Keratinocyte (primary cell): ENCODE results near the gene TRPM3.

ENCODE experiments used
- EZH2 ChIP-seq: IDR thresholded peaks from one replicate; pipeline ENCODE4 v1.6.1; 2012; ENCODE audit warnings: inconsistent platforms, mild to moderate bottlenecking, low read length, moderate library complexity
- TF ChIP-seq, protein P1 (sequence below), 3 experiments: IDR thresholded peaks in 1 of 3; conservative IDR thresholded peaks in 1 of 3; optimal IDR thresholded peaks in 1 of 3; 2 replicates in 2 of 3; 3 replicates in 1 of 3; pipeline versions ENCODE3 to v1.5.1; 2011; ENCODE audit warnings: low read length in 3 of 3, mild to moderate bottlenecking in 3 of 3, moderate library complexity in 2 of 3, control low read depth in 1 of 3, inconsistent platforms in 1 of 3; ENCODE audit not compliant: insufficient read depth in 2 of 3; ENCODE audit errors: extremely low read depth in 1 of 3

DNA sequence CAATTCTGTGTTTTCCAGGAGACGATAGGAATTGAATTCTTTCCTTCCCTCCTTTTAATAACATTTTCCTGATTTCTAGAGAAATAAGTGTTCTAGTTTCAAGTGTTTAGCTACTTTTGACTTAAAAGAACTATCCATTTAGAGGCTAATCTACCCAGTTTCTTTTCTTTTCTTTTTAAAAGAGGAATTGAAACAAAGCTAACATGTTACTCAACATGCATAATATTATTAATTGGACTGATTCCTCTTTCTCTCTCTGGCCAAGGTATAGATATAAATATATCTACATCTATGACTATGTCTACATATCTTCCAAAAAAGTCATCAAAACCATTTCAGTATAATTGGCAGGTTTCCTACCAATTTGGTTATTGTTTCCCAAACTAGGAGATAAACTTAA, 309.8 kb downstream of the TRPM3 start:
- TF ChIP-seq, protein P1, sequence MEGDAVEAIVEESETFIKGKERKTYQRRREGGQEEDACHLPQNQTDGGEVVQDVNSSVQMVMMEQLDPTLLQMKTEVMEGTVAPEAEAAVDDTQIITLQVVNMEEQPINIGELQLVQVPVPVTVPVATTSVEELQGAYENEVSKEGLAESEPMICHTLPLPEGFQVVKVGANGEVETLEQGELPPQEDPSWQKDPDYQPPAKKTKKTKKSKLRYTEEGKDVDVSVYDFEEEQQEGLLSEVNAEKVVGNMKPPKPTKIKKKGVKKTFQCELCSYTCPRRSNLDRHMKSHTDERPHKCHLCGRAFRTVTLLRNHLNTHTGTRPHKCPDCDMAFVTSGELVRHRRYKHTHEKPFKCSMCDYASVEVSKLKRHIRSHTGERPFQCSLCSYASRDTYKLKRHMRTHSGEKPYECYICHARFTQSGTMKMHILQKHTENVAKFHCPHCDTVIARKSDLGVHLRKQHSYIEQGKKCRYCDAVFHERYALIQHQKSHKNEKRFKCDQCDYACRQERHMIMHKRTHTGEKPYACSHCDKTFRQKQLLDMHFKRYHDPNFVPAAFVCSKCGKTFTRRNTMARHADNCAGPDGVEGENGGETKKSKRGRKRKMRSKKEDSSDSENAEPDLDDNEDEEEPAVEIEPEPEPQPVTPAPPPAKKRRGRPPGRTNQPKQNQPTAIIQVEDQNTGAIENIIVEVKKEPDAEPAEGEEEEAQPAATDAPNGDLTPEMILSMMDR (optimal IDR thresholded peaks at IDR 0.05 in 1 of 3, IDR thresholded peaks at IDR 0.05 in 1 of 3, conservative IDR thresholded peaks at IDR 0.05 in 1 of 3; ENCODE audit: extremely low read depth in 1 of 3, insufficient read depth in 2 of 3, low read length in 3 of 3) = no peak
- TF ChIP-seq EZH2 = no peak
